ENCODE results near the gene PRKCG. TPM values are rescaled to one million over a fixed set of nuclear protein-coding genes. Genes with fewer than 3 reads are reported as not detected.

Gene PRKCG
- total and polyA plus RNA-seq, 2 of the 8 experiments (the other 6 are each of a cell fraction or from before 2014, with no cell fraction given): 6.1 to 10.6 TPM

DNA sequence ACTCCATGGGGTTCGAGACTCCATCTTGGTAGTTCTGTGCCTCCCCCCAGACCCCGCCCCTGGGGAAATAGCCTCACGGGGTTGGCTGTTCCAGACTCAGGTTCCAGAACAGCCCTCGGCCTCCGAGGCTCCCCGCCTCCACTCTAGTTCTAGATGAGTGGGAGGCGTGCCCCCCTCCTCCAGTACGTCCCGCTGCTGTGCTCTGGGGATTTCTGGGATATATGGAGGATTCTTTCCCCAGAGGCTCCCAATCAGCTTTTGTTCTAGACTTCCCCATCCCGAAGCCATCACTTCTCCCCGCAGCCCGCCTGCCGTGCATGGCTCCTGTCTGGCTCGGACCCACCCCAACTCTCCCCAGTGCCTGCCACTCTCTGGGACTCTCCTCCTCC is 25.2 kb downstream of the PRKCG start:
- POLR2A ChIA-PET (ENCODE audit: partially characterized antibody): interaction anchor here (0.6 to 2.8 kb wide), 14 partner anchors 8 to 207 kb away, joined by 3 to 17 read pairs (median 6); partner anchors contain the start of genes MYADM and PRKCG
- Histone ChIP-seq H2BK5ac (ENCODE audit: low read depth, low read length) (0 out of 2 replicates have a peak overlapping the region, but pooled peaks have one; percentile 75), H2AK5ac (ENCODE audit: low read depth, low read length) (no peak overlapping the region; the same call in 1 of the 2 replicates)

More for the DNA sequence above, 25.2 kb downstream of the PRKCG start:
- H3K79me1 ChIP-seq (ENCODE audit: low read depth, low read length): peaks cover 7% of the 10 kb centered on the region
- peak overlapping the region; percentile 95; a peak in 3 of 4 replicates for H3K4me2 ChIP-seq (ENCODE audit: insufficient read depth in 1 of 2, low read depth in 2 of 2, low read length in 2 of 2)
- H4K20me1 ChIP-seq (replicated peaks in 1 of 2; ENCODE audit: control insufficient read depth in 1 of 2, insufficient read depth in 2 of 2, low read length in 2 of 2): peaks cover 3 to 10% of the 10 kb centered on the region in 2 experiments
- peak overlapping the region; percentile 72; the same call in 1 of the 2 replicates for H2BK15ac ChIP-seq (ENCODE audit: low read length)
- CTCF ChIA-PET (ENCODE audit: partially characterized antibody): interaction anchor here (0.6 to 2.9 kb wide), 26 partner anchors 10 to 995 kb away, joined by 3 to 31 read pairs (median 4); partner anchors contain the start of gene MYADM
- H3K9me3 ChIP-seq (ENCODE audit: insufficient read depth in 2 of 2, low read depth in 1 of 2, low read length in 1 of 2): no peaks in the 10 kb centered on the region
- H3K4ac ChIP-seq (replicated peaks; ENCODE audit: insufficient read length, low read depth, low read length): peak overlapping the region; percentile 2
- FAIRE-seq (no peak), DNase-seq (ENCODE audit: low read depth in 1 of 2, low spot score in 2 of 2) (no peak)
- H3K27ac ChIP-seq (ENCODE audit: low read depth, low read length): no peak overlapping the region
- WGBS, 2 experiments (ENCODE audit: extremely low coverage in 1 of 2, insufficient coverage in 1 of 2, insufficient read length in 1 of 2, insufficient replicate concordance in 2 of 2, low coverage in 1 of 2, low lambda C conversion rate in 2 of 2, missing lambda C conversion rate in 1 of 2): 66% methylated on average over 14 of the region's 14 CpGs; no CpG with 5 or more reads in 1 of the 2 experiments
- H3K79me2 ChIP-seq (ENCODE audit: control insufficient read depth in 1 of 2, insufficient read depth in 2 of 2, low read length in 2 of 2): peaks cover 0 to 18% of the 10 kb centered on the region in 2 experiments; a peak in 3 of 4 replicates
- no peak overlapping the region for H4K8ac ChIP-seq (ENCODE audit: extremely low read depth, insufficient read depth, low read length)
- H3K56ac ChIP-seq (replicated peaks; ENCODE audit: insufficient read length, low read depth, low read length): no peak overlapping the region
- no peak overlapping the region for H3K23ac ChIP-seq (ENCODE audit: insufficient read length)
- H3K4me1 ChIP-seq (replicated peaks in 1 of 4; ENCODE audit: control insufficient read depth in 3 of 4, insufficient read depth in 4 of 4, low read length in 3 of 4): peaks cover 0 to 14% (median 4%) of the 10 kb centered on the region in 4 experiments; a peak in 5 of 7 replicates
- H2BK120ac ChIP-seq (replicated peaks; ENCODE audit: low read depth, low read length): no peak overlapping the region
- H3K36me3 ChIP-seq (ENCODE audit: control insufficient read depth in 2 of 4, insufficient read depth in 4 of 4, low read length in 3 of 4): no peaks in the 10 kb centered on the region
- 0 out of 2 replicates have a peak overlapping the region, but pooled peaks have one; percentile 90 for H2BK12ac ChIP-seq (ENCODE audit: low read depth, low read length)
- no peak overlapping the region for H3K18ac ChIP-seq (ENCODE audit: extremely low read depth, low read length)
- H4K5ac ChIP-seq (ENCODE audit: insufficient read length, low read depth, low read length): no peak overlapping the region
- H3K4me3 ChIP-seq (ENCODE audit: extremely low read depth in 1 of 4, insufficient read depth in 2 of 4, low read depth in 3 of 4, low read length in 4 of 4): peak overlapping the region in 2 of 4 experiments; percentile 57 to 72; a peak in 3 of 8 replicates
- peaks cover 0 to 23% (median 14%) of the 10 kb centered on the region in 4 experiments; a peak in 5 of 7 replicates for H3K27me3 ChIP-seq (replicated peaks in 1 of 4; ENCODE audit: control insufficient read depth in 3 of 4, extremely low read depth in 1 of 4, insufficient read depth in 3 of 4, low read length in 3 of 4)
- no peak overlapping the region for H3K9ac ChIP-seq (replicated peaks in 1 of 4; ENCODE audit: extremely low read depth in 1 of 4, low read depth in 3 of 4, low read length in 3 of 4)
- no peak overlapping the region for H4K91ac ChIP-seq (replicated peaks; ENCODE audit: insufficient read length, low read length)
- no peak overlapping the region for H2AFZ ChIP-seq (ENCODE audit: low read length)
- H3K23me2 ChIP-seq (ENCODE audit: low read depth, low read length): peaks cover 22% of the 10 kb centered on the region
- TF ChIP-seq E2F6 (IDR thresholded peaks at IDR 0.05) (no peak), POU5F1 (IDR thresholded peaks at IDR 0.05; ENCODE audit: low read depth, low read length) (no peak), SP2 (IDR thresholded peaks at IDR 0.05; ENCODE audit: low read length) (no peak), MAFK (IDR thresholded peaks at IDR 0.05; ENCODE audit: low read depth, low read length) (no peak), KDM5A (IDR thresholded peaks at IDR 0.05; ENCODE audit: low read length) (no peak), SIN3A (conservative IDR thresholded peaks at IDR 0.05 in 1 of 2, IDR thresholded peaks at IDR 0.05 in 1 of 2; ENCODE audit: low read depth in 1 of 2, low read length in 2 of 2) (no peak), TAF1 (IDR thresholded peaks at IDR 0.05; ENCODE audit: low read depth, low read length) (no peak), BRCA1 (IDR thresholded peaks at IDR 0.05; ENCODE audit: low read depth, low read length) (no peak)
- TF ChIP-seq, protein P1, sequence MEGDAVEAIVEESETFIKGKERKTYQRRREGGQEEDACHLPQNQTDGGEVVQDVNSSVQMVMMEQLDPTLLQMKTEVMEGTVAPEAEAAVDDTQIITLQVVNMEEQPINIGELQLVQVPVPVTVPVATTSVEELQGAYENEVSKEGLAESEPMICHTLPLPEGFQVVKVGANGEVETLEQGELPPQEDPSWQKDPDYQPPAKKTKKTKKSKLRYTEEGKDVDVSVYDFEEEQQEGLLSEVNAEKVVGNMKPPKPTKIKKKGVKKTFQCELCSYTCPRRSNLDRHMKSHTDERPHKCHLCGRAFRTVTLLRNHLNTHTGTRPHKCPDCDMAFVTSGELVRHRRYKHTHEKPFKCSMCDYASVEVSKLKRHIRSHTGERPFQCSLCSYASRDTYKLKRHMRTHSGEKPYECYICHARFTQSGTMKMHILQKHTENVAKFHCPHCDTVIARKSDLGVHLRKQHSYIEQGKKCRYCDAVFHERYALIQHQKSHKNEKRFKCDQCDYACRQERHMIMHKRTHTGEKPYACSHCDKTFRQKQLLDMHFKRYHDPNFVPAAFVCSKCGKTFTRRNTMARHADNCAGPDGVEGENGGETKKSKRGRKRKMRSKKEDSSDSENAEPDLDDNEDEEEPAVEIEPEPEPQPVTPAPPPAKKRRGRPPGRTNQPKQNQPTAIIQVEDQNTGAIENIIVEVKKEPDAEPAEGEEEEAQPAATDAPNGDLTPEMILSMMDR (IDR thresholded peaks at IDR 0.05; ENCODE audit: control extremely low read depth in 1 of 3, insufficient read depth in 1 of 3, low read depth in 1 of 3, low read length in 3 of 3): no peak
- H3K14ac ChIP-seq (ENCODE audit: insufficient read length): no peak overlapping the region
- no peak overlapping the region for H2BK20ac ChIP-seq (ENCODE audit: low read length)
